ENCODE results near the gene GH2.
"Not testable (repeated sequence)": the region's sequence is repeated elsewhere in the genome, so short reads cannot be mapped to it uniquely, and the experiment has no call there.

The GH2 gene

DNA sequence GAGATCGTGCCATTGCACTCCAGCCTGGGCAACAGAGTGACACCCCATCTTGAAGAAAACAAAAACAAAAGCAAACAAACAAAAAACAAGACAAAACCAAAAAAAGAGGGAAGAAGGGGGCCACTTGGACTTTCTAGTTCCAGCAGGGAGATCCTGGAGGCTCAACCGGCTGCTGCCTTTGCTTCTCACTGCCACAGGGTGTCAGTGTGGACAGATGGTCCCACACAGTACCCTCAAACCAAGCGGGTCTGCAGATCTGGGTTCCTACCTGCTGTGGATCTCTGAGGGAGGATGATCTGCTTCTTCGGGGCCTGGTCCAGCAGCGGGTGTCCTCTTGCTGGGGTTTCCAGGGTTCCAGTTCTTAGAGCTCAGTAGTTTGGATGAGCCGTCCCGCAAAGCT lies 15.1 kb downstream of the GH2 start:
- ChIA-PET POLR2A (interaction anchor here (1.8 kb wide), 1 partner anchor 23 kb away, joined by 8 read pairs; the partner anchor contains the start of gene SMARCD2), CTCF (interaction anchor here (0.8 to 1.3 kb wide), 4 partner anchors 20 to 131 kb away, joined by 3 to 5 read pairs (median 4); no protein-coding TSS in a partner anchor)
- not testable (repeated sequence) for DNase-seq (ENCODE audit: extremely low spot score)

DNA sequence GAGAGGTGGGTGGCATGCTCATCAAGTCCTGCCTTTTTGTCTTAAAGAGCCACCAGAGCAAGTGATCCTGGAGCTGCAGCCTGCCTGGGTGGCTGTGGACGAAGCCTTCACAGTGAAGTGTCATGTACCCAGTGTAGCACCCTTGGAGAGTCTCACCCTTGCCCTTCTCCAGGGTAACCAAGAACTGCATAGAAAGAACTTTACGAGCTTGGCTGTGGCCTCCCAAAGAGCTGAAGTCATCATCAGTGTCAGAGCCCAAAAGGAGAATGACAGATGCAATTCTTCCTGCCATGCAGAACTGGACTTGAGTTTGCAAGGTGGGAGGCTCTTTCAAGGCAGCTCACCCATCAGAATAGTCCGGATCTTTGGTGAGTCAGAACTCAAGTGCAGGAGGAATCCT lies 22.5 kb downstream of the GH2 start:
- no peak for DNase-seq (ENCODE audit: extremely low spot score)
- TF ChIP-seq LEF1 (IDR thresholded peaks at IDR 0.05; ENCODE audit: borderline replicate concordance) (no peak), SUZ12 (IDR thresholded peaks at IDR 0.05) (no peak), L3MBTL2 (conservative IDR thresholded peaks at IDR 0.05) (no peak), FOXA1 (IDR thresholded peaks at IDR 0.05) (no peak), FOXM1 (IDR thresholded peaks at IDR 0.05; ENCODE audit: borderline replicate concordance) (no peak), SP1 (IDR thresholded peaks at IDR 0.05) (no peak), TARDBP (IDR thresholded peaks at IDR 0.05) (no peak), NFRKB (IDR thresholded peaks at IDR 0.05) (no peak), PKNOX1 (IDR thresholded peaks at IDR 0.05) (no peak)
- ChIA-PET POLR2A (interaction anchor here (1.1 to 1.8 kb wide), 2 partner anchors 86 to 117 kb away, joined by 3 to 6 read pairs; partner anchors contain the start of genes CCDC47 and DDX42), CTCF (interaction anchor here (0.9 to 1.4 kb wide), 2 partner anchors 12 to 87 kb away, joined by 3 read pairs; no protein-coding TSS in a partner anchor)

- DNase-seq (ENCODE audit: extremely low spot score); POLR2A ChIA-PET: not testable (repeated sequence)
- CTCF ChIA-PET, result interaction anchor here (0.7 to 1.4 kb wide), 4 partner anchors 9 to 340 kb away, joined by 3 to 4 read pairs (median 4); no protein-coding TSS in a partner anchor
These were observed 25.3 kb downstream of the GH2 start for GRCh38 chr17:63856425-63856824.

- DNase-seq (ENCODE audit: extremely low spot score), result no peak
- no peak for TF ChIP-seq FOXM1 (IDR thresholded peaks at IDR 0.05; ENCODE audit: borderline replicate concordance)
- no peak for TF ChIP-seq FOXK2 (IDR thresholded peaks at IDR 0.05)
- TF ChIP-seq CTBP1 (IDR thresholded peaks at IDR 0.05; ENCODE audit: borderline replicate concordance), result no peak
- TF ChIP-seq LEF1 (IDR thresholded peaks at IDR 0.05; ENCODE audit: borderline replicate concordance), result no peak
- TF ChIP-seq ELF4 (IDR thresholded peaks at IDR 0.05), result no peak
- TF ChIP-seq ARNT (IDR thresholded peaks at IDR 0.05), result no peak
- TF ChIP-seq NFRKB (IDR thresholded peaks at IDR 0.05), result no peak
- no peak for TF ChIP-seq HDGF (IDR thresholded peaks at IDR 0.05; ENCODE audit: borderline replicate concordance)
- TF ChIP-seq BHLHE40 (IDR thresholded peaks at IDR 0.05; ENCODE audit: borderline replicate concordance), result no peak
- TF ChIP-seq L3MBTL2 (conservative IDR thresholded peaks at IDR 0.05), result no peak
- no peak for TF ChIP-seq FOXA1 (IDR thresholded peaks at IDR 0.05)
- no peak for TF ChIP-seq SUZ12 (IDR thresholded peaks at IDR 0.05)
- TF ChIP-seq TARDBP (IDR thresholded peaks at IDR 0.05), result no peak
- CTCF ChIA-PET, result interaction anchor here (0.6 to 1.4 kb wide), 3 partner anchors 12 to 239 kb away, joined by 3 to 5 read pairs (median 4); no protein-coding TSS in a partner anchor
- POLR2A ChIA-PET, result no interaction called here
These were observed 26.6 kb downstream of the GH2 start for GRCh38 chr17:63855185-63855584.

DNA sequence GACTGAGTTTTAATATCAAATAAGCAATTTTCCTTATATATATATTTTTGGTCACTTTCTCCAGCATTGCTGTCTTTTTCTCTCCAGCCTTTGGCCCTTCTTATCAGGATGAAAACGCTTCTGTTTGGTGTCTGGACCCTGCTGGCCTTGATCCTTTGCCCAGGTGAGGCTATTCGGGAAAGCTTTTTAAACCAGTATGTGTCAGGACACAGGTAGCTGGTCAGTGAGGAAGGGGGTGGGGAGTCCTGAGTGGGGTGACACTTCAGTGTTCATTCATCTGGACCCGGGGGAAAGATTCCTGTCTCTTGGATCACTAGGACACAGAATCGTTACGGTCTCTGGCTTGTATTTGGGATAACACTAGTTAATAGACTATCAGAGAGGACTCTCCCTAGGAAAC lies 27.0 kb downstream of the GH2 start:
- TF ChIP-seq FOXM1 (IDR thresholded peaks at IDR 0.05; ENCODE audit: borderline replicate concordance) (no peak), SUZ12 (IDR thresholded peaks at IDR 0.05) (no peak), L3MBTL2 (conservative IDR thresholded peaks at IDR 0.05) (no peak), BHLHE40 (IDR thresholded peaks at IDR 0.05; ENCODE audit: borderline replicate concordance) (no peak), SP1 (IDR thresholded peaks at IDR 0.05) (no peak), CTBP1 (IDR thresholded peaks at IDR 0.05; ENCODE audit: borderline replicate concordance) (no peak), LEF1 (IDR thresholded peaks at IDR 0.05; ENCODE audit: borderline replicate concordance) (no peak), PKNOX1 (IDR thresholded peaks at IDR 0.05) (no peak), NFRKB (IDR thresholded peaks at IDR 0.05) (no peak), ZNF384 (IDR thresholded peaks at IDR 0.05) (no peak), FOXK2 (IDR thresholded peaks at IDR 0.05) (no peak)
- POLR2A ChIA-PET, result interaction anchor here (0.6 kb wide), 1 partner anchor 81 kb away, joined by 3 read pairs; the partner anchor contains the start of gene CCDC47
- CTCF ChIA-PET, result interaction anchor here (0.6 to 1.3 kb wide), 3 partner anchors 11 to 65 kb away, joined by 3 to 5 read pairs (median 4); no protein-coding TSS in a partner anchor
- no peak for DNase-seq (ENCODE audit: extremely low spot score)

- DNase-seq (ENCODE audit: extremely low spot score), result no peak
- CTCF ChIA-PET, result no interaction called here
- no peak for TF ChIP-seq ZNF384 (IDR thresholded peaks at IDR 0.05)
- no peak for TF ChIP-seq SP1 (IDR thresholded peaks at IDR 0.05)
- no peak for TF ChIP-seq L3MBTL2 (conservative IDR thresholded peaks at IDR 0.05)
- TF ChIP-seq PKNOX1 (IDR thresholded peaks at IDR 0.05), result no peak
- no peak for TF ChIP-seq FOXA1 (IDR thresholded peaks at IDR 0.05)
- no peak for TF ChIP-seq ARNT (IDR thresholded peaks at IDR 0.05)
- no peak for TF ChIP-seq FOXK2 (IDR thresholded peaks at IDR 0.05)
- no peak for TF ChIP-seq ELF4 (IDR thresholded peaks at IDR 0.05)
- no peak for TF ChIP-seq BHLHE40 (IDR thresholded peaks at IDR 0.05; ENCODE audit: borderline replicate concordance)
- TF ChIP-seq CTBP1 (IDR thresholded peaks at IDR 0.05; ENCODE audit: borderline replicate concordance), result no peak
- POLR2A ChIA-PET, result no interaction called here
These were observed 28.5 kb downstream of the GH2 start for GRCh38 chr17:63853260-63853659.

GRCh38 chr17:63850401-63850800 lies 31.3 kb downstream of the GH2 start:
- DNase-seq (ENCODE audit: extremely low spot score), result no peak
- CTCF ChIA-PET, result no interaction called here
- POLR2A ChIA-PET, result no interaction called here
- TF ChIP-seq CTBP1 (IDR thresholded peaks at IDR 0.05; ENCODE audit: borderline replicate concordance) (no peak), FOXM1 (IDR thresholded peaks at IDR 0.05; ENCODE audit: borderline replicate concordance) (no peak), BHLHE40 (IDR thresholded peaks at IDR 0.05; ENCODE audit: borderline replicate concordance) (no peak), FOXA1 (IDR thresholded peaks at IDR 0.05) (no peak), ZNF384 (IDR thresholded peaks at IDR 0.05) (no peak), ELF4 (IDR thresholded peaks at IDR 0.05) (no peak), NFRKB (IDR thresholded peaks at IDR 0.05) (no peak), ARNT (IDR thresholded peaks at IDR 0.05) (no peak), TARDBP (IDR thresholded peaks at IDR 0.05) (no peak)
